ENCODE measurements around the gene NPAS1.

DNA sequence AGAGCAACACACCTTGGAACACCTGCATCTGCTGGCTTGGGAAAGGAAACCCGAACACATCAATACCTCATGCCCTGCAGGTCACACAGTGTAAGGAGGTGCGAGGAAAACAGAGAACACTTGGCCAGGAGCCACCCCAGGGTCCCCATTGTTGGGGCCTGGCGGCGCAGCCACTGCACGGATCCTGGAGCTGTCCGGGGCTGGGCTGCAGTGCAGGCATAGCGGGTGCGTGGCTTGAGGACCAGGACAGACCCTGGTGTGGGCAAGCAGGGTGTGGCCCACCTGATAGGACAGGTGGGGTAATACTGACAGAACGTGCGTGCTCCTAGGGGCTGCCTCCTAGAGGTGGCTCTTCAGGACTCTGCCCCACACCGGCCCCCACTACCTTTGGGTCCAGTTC, 45.6 kb downstream of the NPAS1 start:
- TF ChIP-seq, protein P1, sequence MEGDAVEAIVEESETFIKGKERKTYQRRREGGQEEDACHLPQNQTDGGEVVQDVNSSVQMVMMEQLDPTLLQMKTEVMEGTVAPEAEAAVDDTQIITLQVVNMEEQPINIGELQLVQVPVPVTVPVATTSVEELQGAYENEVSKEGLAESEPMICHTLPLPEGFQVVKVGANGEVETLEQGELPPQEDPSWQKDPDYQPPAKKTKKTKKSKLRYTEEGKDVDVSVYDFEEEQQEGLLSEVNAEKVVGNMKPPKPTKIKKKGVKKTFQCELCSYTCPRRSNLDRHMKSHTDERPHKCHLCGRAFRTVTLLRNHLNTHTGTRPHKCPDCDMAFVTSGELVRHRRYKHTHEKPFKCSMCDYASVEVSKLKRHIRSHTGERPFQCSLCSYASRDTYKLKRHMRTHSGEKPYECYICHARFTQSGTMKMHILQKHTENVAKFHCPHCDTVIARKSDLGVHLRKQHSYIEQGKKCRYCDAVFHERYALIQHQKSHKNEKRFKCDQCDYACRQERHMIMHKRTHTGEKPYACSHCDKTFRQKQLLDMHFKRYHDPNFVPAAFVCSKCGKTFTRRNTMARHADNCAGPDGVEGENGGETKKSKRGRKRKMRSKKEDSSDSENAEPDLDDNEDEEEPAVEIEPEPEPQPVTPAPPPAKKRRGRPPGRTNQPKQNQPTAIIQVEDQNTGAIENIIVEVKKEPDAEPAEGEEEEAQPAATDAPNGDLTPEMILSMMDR (IDR thresholded peaks at IDR 0.05) = no peak
- no peak for TF ChIP-seq POLR2A (IDR thresholded peaks at IDR 0.05)

Measured in ovary (tissue), 3 donors.